Chondrocyte (in vitro differentiated cells): Measurements from ENCODE around the gene TUBB3. TPM values are rescaled to one million over a fixed set of nuclear protein-coding genes. Genes with fewer than 3 reads are reported as not detected.

Experiments
- DNase-seq: peaks from one replicate; pipeline ENCODE4 v3.0.0; 2021; ENCODE audit warnings: mixed read lengths, low spot score
- H3K27ac Mint-ChIP-seq: one replicate; pipeline ENCODE4 v1.8.0; 2021; ENCODE audit warnings: mild to moderate bottlenecking, moderate library complexity, mixed read lengths; ENCODE audit not compliant: unreplicated experiment
- H3K27me3 Mint-ChIP-seq: 2 replicates; pipeline ENCODE4 v1.8.0; 2021; ENCODE audit warnings: low read depth, mixed read lengths
- H3K36me3 Mint-ChIP-seq: 2 replicates; pipeline ENCODE4 v1.8.0; 2021; ENCODE audit warnings: low read depth, mixed read lengths
- H3K4me1 Mint-ChIP-seq: 2 replicates; pipeline ENCODE4 v1.8.0; 2021; ENCODE audit warnings: low read depth, mild to moderate bottlenecking, mixed read lengths
- H3K4me3 Mint-ChIP-seq: one replicate; pipeline ENCODE4 v1.8.0; 2021; ENCODE audit warnings: mild to moderate bottlenecking, moderate library complexity, mixed read lengths; ENCODE audit not compliant: unreplicated experiment
- H3K9me3 Mint-ChIP-seq: 2 replicates; pipeline ENCODE4 v1.8.0; 2021; ENCODE audit warnings: low read depth, mixed read lengths
- CTCF ChIP-seq: fragments of 200-600 bp; sonication (generic); IDR thresholded peaks from 2 replicates; pipeline ENCODE4 v1.5.0; 2021; ENCODE audit warnings: antibody characterized with exemption, mild to moderate bottlenecking, moderate library complexity
- total RNA-seq: library from RNA; stranded (reverse); gene quantifications from 3 replicates; pipeline ENCODE4 v1.2.1, GENCODE V29; 2021

TUBB3 gene
- total RNA-seq, 1 donor from 2014 or later, result 104 TPM

- peaks cover 14% of the 10 kb centered on the region for H3K4me1 Mint-ChIP-seq
- no peak overlapping the region for H3K4me3 Mint-ChIP-seq
- H3K27me3 Mint-ChIP-seq, result no peaks in the 10 kb centered on the region
- H3K27ac Mint-ChIP-seq, result no peak overlapping the region
- H3K36me3 Mint-ChIP-seq, result peaks cover 1% of the 10 kb centered on the region
- no peak for TF ChIP-seq CTCF
- no peak for DNase-seq
- H3K9me3 Mint-ChIP-seq, result no peaks in the 10 kb centered on the region
Measured at GRCh38 chr16:89945654-89946053, 22.5 kb downstream of the TUBB3 start.

GRCh38 chr16:89946515-89946914 is 23.4 kb downstream of the TUBB3 start:
- no peaks in the 10 kb centered on the region for H3K9me3 Mint-ChIP-seq
- no peak overlapping the region for H3K27ac Mint-ChIP-seq
- H3K27me3 Mint-ChIP-seq, result no peaks in the 10 kb centered on the region
- TF ChIP-seq CTCF, result no peak
- DNase-seq, result no peak
- peaks cover 14% of the 10 kb centered on the region for H3K4me1 Mint-ChIP-seq
- no peak overlapping the region for H3K4me3 Mint-ChIP-seq
- peaks cover under 1% of the 10 kb centered on the region for H3K36me3 Mint-ChIP-seq

GRCh38 chr16:89949121-89949742 is 26.1 kb downstream of the TUBB3 start:
- Mint-ChIP-seq H3K4me3 (peak overlapping the region; percentile 75), H3K4me1 (peaks cover 14% of the 10 kb centered on the region), H3K36me3 (no peaks in the 10 kb centered on the region), H3K27me3 (no peaks in the 10 kb centered on the region), H3K9me3 (no peaks in the 10 kb centered on the region), H3K27ac (peak overlapping the region; percentile 59)
- no peak for DNase-seq
- TF ChIP-seq CTCF, result no peak

GRCh38 chr16:89949756-89950155 is 26.6 kb downstream of the TUBB3 start:
- DNase-seq, result no peak
- Mint-ChIP-seq H3K4me3 (peak overlapping the region; percentile 75), H3K27me3 (no peaks in the 10 kb centered on the region), H3K36me3 (no peaks in the 10 kb centered on the region), H3K27ac (peak overlapping the region; percentile 59), H3K4me1 (peaks cover 14% of the 10 kb centered on the region), H3K9me3 (no peaks in the 10 kb centered on the region)
- TF ChIP-seq CTCF, result no peak

- Mint-ChIP-seq H3K36me3 (peaks cover 2% of the 10 kb centered on the region), H3K4me3 (no peak overlapping the region), H3K9me3 (no peaks in the 10 kb centered on the region), H3K27me3 (no peaks in the 10 kb centered on the region), H3K27ac (no peak overlapping the region), H3K4me1 (peaks cover 14% of the 10 kb centered on the region)
- TF ChIP-seq CTCF, result no peak
- DNase-seq, result no peak
Measured at GRCh38 chr16:89951509-89951908, 28.4 kb downstream of the TUBB3 start.
